Psoas muscle (tissue), 8 donors: Measurements from ENCODE around the gene EYS. TPM values are rescaled to one million over a fixed set of nuclear protein-coding genes. Genes with fewer than 3 reads are reported as not detected.

Experiments
- ATAC-seq, 4 donors: fragments of 200-7000 bp; cut with Tn5 transposase; one replicate each; pipeline ENCODE4 v1.9.1; 2020; ENCODE audit warnings: moderate library complexity in 3 of 4, mild to moderate bottlenecking in 2 of 4
- DNase-seq, 2 donors: peaks; one replicate each; pipeline ENCODE4 v3.0.0-alpha.2; 2020
- H3K27ac ChIP-seq: fragments of 200-600 bp; one replicate; pipeline ENCODE4 v1.8.0; 2022
- H3K27me3 ChIP-seq, 3 donors: fragments of 200-600 bp in 1 of 3; one replicate each; pipeline versions ENCODE4 v1.6.1 to v1.8.0; 2013 to 2022; ENCODE audit warnings: low read length in 2 of 3, mild to moderate bottlenecking in 2 of 3, moderate library complexity in 1 of 3; ENCODE audit not compliant: insufficient read depth in 3 of 3
- H3K36me3 ChIP-seq, 2 donors: fragments of 200-600 bp in 1 of 2; one replicate each; pipeline versions ENCODE4 v1.6.1 to v1.8.0; 2013 to 2022; ENCODE audit warnings: low read depth in 1 of 2, mild to moderate bottlenecking in 1 of 2, moderate library complexity in 1 of 2; ENCODE audit not compliant: insufficient read depth in 1 of 2
- H3K4me1 ChIP-seq: fragments of 200-600 bp; one replicate; pipeline ENCODE4 v1.8.0; 2022
- H3K4me3 ChIP-seq: fragments of 200-600 bp; one replicate; pipeline ENCODE4 v1.8.0; 2022; ENCODE audit warnings: mild to moderate bottlenecking
- H3K9me3 ChIP-seq: fragments of 200-600 bp; one replicate; pipeline ENCODE4 v1.8.0; 2022
- CTCF ChIP-seq: fragments of 200-600 bp; IDR thresholded peaks from one replicate; pipeline ENCODE4 v1.8.0; 2022; ENCODE audit warnings: antibody characterized with exemption
- WGBS, 3 donors: extraction: QIAGEN DNeasy Blood & Tissue Kit; methylation state at CpG; one replicate each; pipeline versions ENCODE4 v1.1.6 to v1.1.7; 2013; 5-methylcytosine and 5-hydroxymethylcytosine counted together
- intact Hi-C, 2 donors: fragments of 100-400 bp; cut with DNase I; formaldehyde crosslinking; loops; one replicate each; pipeline versions ENCODE4 v1.11.0 to v1.14.2; 2022
- polyA plus RNA-seq, 3 donors: library from polyadenylated mRNA; stranded (reverse); fragments of 200-250 nt; gene quantifications; one replicate each; pipeline ENCODE4 v1.2.3, GENCODE V29; 2013
- total RNA-seq, 4 donors: library from RNA; stranded (reverse); fragmentation: NEBNext Ultra II Directional in 2 of 4; extraction: Animal tissue kit (Norgen Biotek cat#: 25700) in 2 of 4; gene quantifications; one replicate each; pipeline versions ENCODE4 v1.2.1 to v1.2.4, GENCODE V29; 2021 to 2023
- donor health status: healthy with polysubstance abuse.
- donor health status: DM: no; HTN: no; CAD: no; lungs with moderate emphysema.
- donor health status: Bipolar disorder and iron deficiency.
- donor health status: healthy.
- donor health status: DM: yes; HTN: yes; CAD: no.
- donor health status: DM: no; HTN: no; CAD: no.
- donor health status: DM: no; HTN: no; CAD: no.
- donor health status: DM: yes; HTN: yes; CAD: no.

The EYS gene
- total and polyA plus RNA-seq, 7 donors: under 0.01 TPM; not detected in 6

GRCh38 chr6:65469650-65470049 is 237.4 kb downstream of the EYS start:
- no peak for TF ChIP-seq CTCF
- Histone ChIP-seq H3K27me3 (no peaks in the 10 kb centered on the region), H3K4me3 (no peak overlapping the region), H3K36me3 (no peaks in the 10 kb centered on the region), H3K27ac (no peak overlapping the region), H3K9me3 (no peaks in the 10 kb centered on the region), H3K4me1 (no peaks in the 10 kb centered on the region)
- DNase-seq (no peak), ATAC-seq (no peak)
- intact Hi-C loops: no loop called here

GRCh38 chr6:65468307-65468706 is 238.7 kb downstream of the EYS start:
- ATAC-seq (no peak), DNase-seq (no peak)
- no peak for TF ChIP-seq CTCF
- Histone ChIP-seq H3K27me3 (no peaks in the 10 kb centered on the region), H3K27ac (no peak overlapping the region), H3K4me3 (no peak overlapping the region), H3K9me3 (no peaks in the 10 kb centered on the region), H3K36me3 (no peaks in the 10 kb centered on the region), H3K4me1 (no peaks in the 10 kb centered on the region)
- 75 to 79% (median 76%) methylated on average over 3 of the region's 3 CpGs for WGBS, 3 donors
- intact Hi-C loops: no loop called here

GRCh38 chr6:65461121-65461520 is 245.9 kb downstream of the EYS start:
- no peaks in the 10 kb centered on the region for H3K4me1 ChIP-seq
- DNase-seq: no peak
- no peaks in the 10 kb centered on the region for H3K36me3 ChIP-seq
- no peaks in the 10 kb centered on the region for H3K27me3 ChIP-seq
- WGBS, 3 donors: 60 to 61% (median 60%) methylated on average over 3 of the region's 3 CpGs
- intact Hi-C loops: no loop called here
- no peak for TF ChIP-seq CTCF
- ATAC-seq: no peak
- no peaks in the 10 kb centered on the region for H3K9me3 ChIP-seq
- no peak overlapping the region for H3K4me3 ChIP-seq
- no peak overlapping the region for H3K27ac ChIP-seq

GRCh38 chr6:65452333-65452732 is 254.7 kb downstream of the EYS start:
- TF ChIP-seq CTCF: no peak
- no peak overlapping the region for H3K27ac ChIP-seq

GRCh38 chr6:65450451-65450850 is 256.6 kb downstream of the EYS start:
- H3K4me1 ChIP-seq: no peaks in the 10 kb centered on the region
- WGBS, 3 donors: 73 to 83% (median 74%) methylated on average over 1 of the region's 1 CpG
- TF ChIP-seq CTCF: no peak
- H3K27me3 ChIP-seq: no peaks in the 10 kb centered on the region
- H3K27ac ChIP-seq: no peak overlapping the region
- H3K9me3 ChIP-seq: no peaks in the 10 kb centered on the region
- intact Hi-C loops: no loop called here
- H3K4me3 ChIP-seq: no peak overlapping the region
- no peaks in the 10 kb centered on the region for H3K36me3 ChIP-seq
- no peak for ATAC-seq
- no peak for DNase-seq

More at GRCh38 chr6:65452333-65452732, 254.7 kb downstream of the EYS start:
- DNase-seq: no peak
- intact Hi-C loops: no loop called here
- no peaks in the 10 kb centered on the region for H3K27me3 ChIP-seq
- H3K4me1 ChIP-seq: no peaks in the 10 kb centered on the region
- ATAC-seq: no peak
- WGBS, 3 donors: 76 to 80% (median 80%) methylated on average over 1 of the region's 1 CpG
- no peaks in the 10 kb centered on the region for H3K36me3 ChIP-seq
- no peaks in the 10 kb centered on the region for H3K9me3 ChIP-seq
- no peak overlapping the region for H3K4me3 ChIP-seq
